ENCODE data around the gene IPO11. TPM values are rescaled to one million over a fixed set of nuclear protein-coding genes. Genes with fewer than 3 reads are reported as not detected.

Gene IPO11
- total and polyA plus RNA-seq, 4 donors: 4.7 to 20.6 (median 9.0) TPM

GRCh38 chr5:62538017-62538942, 125.7 kb downstream of the IPO11 start (continued):
- TF ChIP-seq, protein P1, sequence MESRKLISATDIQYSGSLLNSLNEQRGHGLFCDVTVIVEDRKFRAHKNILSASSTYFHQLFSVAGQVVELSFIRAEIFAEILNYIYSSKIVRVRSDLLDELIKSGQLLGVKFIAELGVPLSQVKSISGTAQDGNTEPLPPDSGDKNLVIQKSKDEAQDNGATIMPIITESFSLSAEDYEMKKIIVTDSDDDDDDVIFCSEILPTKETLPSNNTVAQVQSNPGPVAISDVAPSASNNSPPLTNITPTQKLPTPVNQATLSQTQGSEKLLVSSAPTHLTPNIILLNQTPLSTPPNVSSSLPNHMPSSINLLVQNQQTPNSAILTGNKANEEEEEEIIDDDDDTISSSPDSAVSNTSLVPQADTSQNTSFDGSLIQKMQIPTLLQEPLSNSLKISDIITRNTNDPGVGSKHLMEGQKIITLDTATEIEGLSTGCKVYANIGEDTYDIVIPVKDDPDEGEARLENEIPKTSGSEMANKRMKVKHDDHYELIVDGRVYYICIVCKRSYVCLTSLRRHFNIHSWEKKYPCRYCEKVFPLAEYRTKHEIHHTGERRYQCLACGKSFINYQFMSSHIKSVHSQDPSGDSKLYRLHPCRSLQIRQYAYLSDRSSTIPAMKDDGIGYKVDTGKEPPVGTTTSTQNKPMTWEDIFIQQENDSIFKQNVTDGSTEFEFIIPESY (IDR thresholded peaks at IDR 0.05): no peak
- TF ChIP-seq RXRA (IDR thresholded peaks at IDR 0.05): no peak
- TF ChIP-seq HNF4A (conservative IDR thresholded peaks at IDR 0.05): no peak
- no peak for TF ChIP-seq YY1 (IDR thresholded peaks at IDR 0.05)
- no peak for TF ChIP-seq FOXA2 (IDR thresholded peaks at IDR 0.05)
- no peak for TF ChIP-seq GABPA (IDR thresholded peaks at IDR 0.05 in 1 of 2, conservative IDR thresholded peaks at IDR 0.05 in 1 of 2)
- TF ChIP-seq EGR1 (IDR thresholded peaks at IDR 0.05; ENCODE audit: low read depth in 2 of 2): no peak
- no peak for TF ChIP-seq NR2F2 (IDR thresholded peaks at IDR 0.05)
- TF ChIP-seq TAF1 (conservative IDR thresholded peaks at IDR 0.05): no peak

DNA sequence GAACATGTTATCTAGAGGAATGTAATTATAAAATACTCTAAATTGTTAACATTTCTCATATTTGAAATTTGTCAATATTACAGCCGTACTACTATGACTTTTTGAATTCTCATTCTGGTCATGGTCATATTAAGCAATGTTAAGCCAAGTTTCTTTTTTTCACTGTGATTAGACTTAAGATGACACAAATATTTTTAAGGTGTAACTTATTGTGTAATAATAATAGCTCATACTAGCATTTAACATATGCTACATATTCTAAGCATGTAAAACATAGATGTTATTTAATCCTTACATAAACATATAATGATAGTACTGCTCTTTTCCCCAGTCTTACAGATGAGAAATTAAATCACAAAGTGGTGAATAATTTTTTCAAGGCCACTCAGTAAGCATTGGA, 130.2 kb downstream of the IPO11 start:
- 95% methylated on average over 1 of the region's 1 CpG for WGBS

More for the DNA sequence above, 130.2 kb downstream of the IPO11 start:
- Histone ChIP-seq H3K4me3 (ENCODE audit: low read depth in 1 of 3, low read length in 3 of 3) (no peak overlapping the region), H3K27ac (ENCODE audit: low read depth in 1 of 2, low read length in 2 of 2) (no peak overlapping the region), H3K9me3 (ENCODE audit: control insufficient read depth in 4 of 4, low read length in 3 of 4) (no peaks in the 10 kb centered on the region), H3K27me3 (ENCODE audit: control insufficient read depth in 4 of 4, insufficient read depth in 4 of 4, low read length in 3 of 4) (no peaks in the 10 kb centered on the region), H3K9ac (ENCODE audit: low read depth in 1 of 2, low read length in 2 of 2) (no peak overlapping the region), H3K4me1 (ENCODE audit: control insufficient read depth in 4 of 4, insufficient read depth in 4 of 4, low read length in 3 of 4) (no peaks in the 10 kb centered on the region), H3K36me3 (ENCODE audit: control insufficient read depth in 4 of 4, insufficient read depth in 3 of 4, low read depth in 1 of 4, low read length in 3 of 4) (peaks cover 0 to 5% (median 0%) of the 10 kb centered on the region in 4 donors)
- TF ChIP-seq EGR1 (IDR thresholded peaks at IDR 0.05; ENCODE audit: low read depth in 2 of 2) (no peak), SP1 (IDR thresholded peaks at IDR 0.05) (no peak), FOXA2 (IDR thresholded peaks at IDR 0.05) (no peak), JUND (IDR thresholded peaks at IDR 0.05) (no peak), HNF4A (conservative IDR thresholded peaks at IDR 0.05) (no peak), RAD21 (IDR thresholded peaks at IDR 0.05) (no peak), TAF1 (conservative IDR thresholded peaks at IDR 0.05) (no peak), FOXA1 (IDR thresholded peaks at IDR 0.05) (no peak), NR2F2 (IDR thresholded peaks at IDR 0.05) (no peak), HNF4G (IDR thresholded peaks at IDR 0.05) (no peak), RXRA (IDR thresholded peaks at IDR 0.05) (no peak), GABPA (IDR thresholded peaks at IDR 0.05 in 1 of 2, conservative IDR thresholded peaks at IDR 0.05 in 1 of 2) (no peak)
- TF ChIP-seq, protein P2, sequence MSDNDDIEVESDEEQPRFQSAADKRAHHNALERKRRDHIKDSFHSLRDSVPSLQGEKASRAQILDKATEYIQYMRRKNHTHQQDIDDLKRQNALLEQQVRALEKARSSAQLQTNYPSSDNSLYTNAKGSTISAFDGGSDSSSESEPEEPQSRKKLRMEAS (IDR thresholded peaks at IDR 0.05): no peak
- TF ChIP-seq, protein P3, sequence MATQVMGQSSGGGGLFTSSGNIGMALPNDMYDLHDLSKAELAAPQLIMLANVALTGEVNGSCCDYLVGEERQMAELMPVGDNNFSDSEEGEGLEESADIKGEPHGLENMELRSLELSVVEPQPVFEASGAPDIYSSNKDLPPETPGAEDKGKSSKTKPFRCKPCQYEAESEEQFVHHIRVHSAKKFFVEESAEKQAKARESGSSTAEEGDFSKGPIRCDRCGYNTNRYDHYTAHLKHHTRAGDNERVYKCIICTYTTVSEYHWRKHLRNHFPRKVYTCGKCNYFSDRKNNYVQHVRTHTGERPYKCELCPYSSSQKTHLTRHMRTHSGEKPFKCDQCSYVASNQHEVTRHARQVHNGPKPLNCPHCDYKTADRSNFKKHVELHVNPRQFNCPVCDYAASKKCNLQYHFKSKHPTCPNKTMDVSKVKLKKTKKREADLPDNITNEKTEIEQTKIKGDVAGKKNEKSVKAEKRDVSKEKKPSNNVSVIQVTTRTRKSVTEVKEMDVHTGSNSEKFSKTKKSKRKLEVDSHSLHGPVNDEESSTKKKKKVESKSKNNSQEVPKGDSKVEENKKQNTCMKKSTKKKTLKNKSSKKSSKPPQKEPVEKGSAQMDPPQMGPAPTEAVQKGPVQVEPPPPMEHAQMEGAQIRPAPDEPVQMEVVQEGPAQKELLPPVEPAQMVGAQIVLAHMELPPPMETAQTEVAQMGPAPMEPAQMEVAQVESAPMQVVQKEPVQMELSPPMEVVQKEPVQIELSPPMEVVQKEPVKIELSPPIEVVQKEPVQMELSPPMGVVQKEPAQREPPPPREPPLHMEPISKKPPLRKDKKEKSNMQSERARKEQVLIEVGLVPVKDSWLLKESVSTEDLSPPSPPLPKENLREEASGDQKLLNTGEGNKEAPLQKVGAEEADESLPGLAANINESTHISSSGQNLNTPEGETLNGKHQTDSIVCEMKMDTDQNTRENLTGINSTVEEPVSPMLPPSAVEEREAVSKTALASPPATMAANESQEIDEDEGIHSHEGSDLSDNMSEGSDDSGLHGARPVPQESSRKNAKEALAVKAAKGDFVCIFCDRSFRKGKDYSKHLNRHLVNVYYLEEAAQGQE (IDR thresholded peaks at IDR 0.05): no peak
- TF ChIP-seq, protein P4, sequence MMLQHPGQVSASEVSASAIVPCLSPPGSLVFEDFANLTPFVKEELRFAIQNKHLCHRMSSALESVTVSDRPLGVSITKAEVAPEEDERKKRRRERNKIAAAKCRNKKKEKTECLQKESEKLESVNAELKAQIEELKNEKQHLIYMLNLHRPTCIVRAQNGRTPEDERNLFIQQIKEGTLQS (IDR thresholded peaks at IDR 0.05): no peak
- DNase-seq (ENCODE audit: low spot score): no peak

Data from liver (tissue), 9 donors.